Muscle of leg (tissue), 11 donors: Measurements from ENCODE around the gene MDM4. TPM values are rescaled to one million over a fixed set of nuclear protein-coding genes. Genes with fewer than 3 reads are reported as not detected.
A peak's percentile ranks its signal among the peaks of the same experiment; 100 is the strongest.

Experiments
- DNase-seq: peaks from one replicate; pipeline ENCODE4 v3.0.0; 2013
- H3K27ac ChIP-seq: one replicate; pipeline ENCODE4 v1.5.1; 2013; ENCODE audit warnings: mild to moderate bottlenecking, low read length, control low read depth
- H3K27me3 ChIP-seq: one replicate; pipeline ENCODE4 v1.6.1; 2013; ENCODE audit warnings: low read length; ENCODE audit not compliant: control insufficient read depth, insufficient read depth
- H3K36me3 ChIP-seq: one replicate; pipeline ENCODE4 v1.6.1; 2013; ENCODE audit warnings: low read length; ENCODE audit not compliant: control insufficient read depth, insufficient read depth
- H3K4me1 ChIP-seq: one replicate; pipeline ENCODE4 v1.6.1; 2013; ENCODE audit warnings: low read length; ENCODE audit not compliant: control insufficient read depth, insufficient read depth
- H3K4me3 ChIP-seq: one replicate; pipeline ENCODE4 v1.5.1; 2013; ENCODE audit warnings: low read length, control low read depth
- H3K9me3 ChIP-seq: replicated peaks from 2 replicates; pipeline ENCODE4 v1.6.1; 2013; ENCODE audit warnings: low read depth, low read length; ENCODE audit not compliant: control insufficient read depth
- WGBS: methylation state at CpG from one replicate; pipeline ENCODE4 v1.1.5; 2013; ENCODE audit warnings: missing lambda C conversion rate; ENCODE audit not compliant: insufficient coverage; 5-methylcytosine and 5-hydroxymethylcytosine counted together
- polyA plus RNA-seq, 8 donors: library from polyadenylated mRNA; unstranded; fragments of 120-200 nt; gene quantifications; one replicate each; pipeline versions ENCODE4 v1.2.1 to v1.2.3, GENCODE V29; 2013; ENCODE audit warnings: inconsistent platforms in 1 of 8, low replicate concordance in 1 of 8; ENCODE audit not compliant: insufficient read length in 8 of 8, insufficient read depth in 1 of 8
- total RNA-seq: library from RNA; stranded (reverse); fragments of 120-200 nt; gene quantifications from one replicate; pipeline ENCODE4 v1.2.4, GENCODE V29; 2013

Gene MDM4
- total and polyA plus RNA-seq, 9 donors: 9.9 to 37.1 (median 23.8) TPM

- Histone ChIP-seq H3K4me1 (peaks cover 28% of the 10 kb centered on the region), H3K27me3 (no peaks in the 10 kb centered on the region), H3K27ac (no peak overlapping the region), H3K36me3 (no peaks in the 10 kb centered on the region), H3K9me3 (no peaks in the 10 kb centered on the region), H3K4me3 (no peak overlapping the region)
- WGBS: 65% methylated on average over 2 of the region's 8 CpGs
- DNase-seq: no peak
These were observed 60.2 kb downstream of the MDM4 start for GRCh38 chr1:204576422-204576821.

DNA sequence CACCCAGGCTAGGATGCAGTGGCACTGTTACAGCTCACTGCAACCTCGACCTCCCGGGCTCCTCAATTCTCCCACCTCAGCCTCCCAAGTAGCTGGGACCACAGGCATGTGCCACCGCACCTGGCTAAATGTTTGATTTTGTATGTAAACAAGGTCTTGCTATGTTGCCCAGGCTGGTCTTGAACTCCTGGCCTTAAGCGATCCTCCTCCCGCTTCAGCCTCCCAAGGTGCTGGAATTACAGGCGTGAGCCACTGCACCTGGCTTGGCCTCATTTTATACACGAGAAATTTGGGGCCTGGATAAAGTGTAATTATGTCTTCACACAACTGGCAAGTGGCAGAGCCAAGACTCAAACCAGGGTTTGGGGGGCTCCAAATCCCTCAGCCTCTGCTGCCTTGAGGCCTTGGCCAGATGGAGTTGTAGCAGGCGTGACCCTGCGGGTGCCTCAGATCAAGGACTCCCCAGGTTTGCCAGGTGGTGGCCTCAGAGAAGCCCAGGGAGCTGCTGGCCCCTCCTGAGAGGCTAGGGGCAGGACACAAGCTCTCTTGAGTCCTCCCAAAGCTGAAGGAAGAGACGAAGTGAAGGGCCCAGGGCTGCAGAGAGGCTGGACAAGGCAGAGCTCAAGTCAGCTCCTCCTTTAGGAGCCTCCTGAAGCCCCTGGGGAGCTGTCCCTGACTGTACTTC is 61.7 kb downstream of the MDM4 start:
- Histone ChIP-seq H3K4me3 (no peak overlapping the region), H3K4me1 (peaks cover 28% of the 10 kb centered on the region), H3K36me3 (no peaks in the 10 kb centered on the region), H3K27me3 (no peaks in the 10 kb centered on the region), H3K27ac (no peak overlapping the region), H3K9me3 (no peaks in the 10 kb centered on the region)
- WGBS: 86% methylated on average over 8 of the region's 10 CpGs
- no peak for DNase-seq

DNA sequence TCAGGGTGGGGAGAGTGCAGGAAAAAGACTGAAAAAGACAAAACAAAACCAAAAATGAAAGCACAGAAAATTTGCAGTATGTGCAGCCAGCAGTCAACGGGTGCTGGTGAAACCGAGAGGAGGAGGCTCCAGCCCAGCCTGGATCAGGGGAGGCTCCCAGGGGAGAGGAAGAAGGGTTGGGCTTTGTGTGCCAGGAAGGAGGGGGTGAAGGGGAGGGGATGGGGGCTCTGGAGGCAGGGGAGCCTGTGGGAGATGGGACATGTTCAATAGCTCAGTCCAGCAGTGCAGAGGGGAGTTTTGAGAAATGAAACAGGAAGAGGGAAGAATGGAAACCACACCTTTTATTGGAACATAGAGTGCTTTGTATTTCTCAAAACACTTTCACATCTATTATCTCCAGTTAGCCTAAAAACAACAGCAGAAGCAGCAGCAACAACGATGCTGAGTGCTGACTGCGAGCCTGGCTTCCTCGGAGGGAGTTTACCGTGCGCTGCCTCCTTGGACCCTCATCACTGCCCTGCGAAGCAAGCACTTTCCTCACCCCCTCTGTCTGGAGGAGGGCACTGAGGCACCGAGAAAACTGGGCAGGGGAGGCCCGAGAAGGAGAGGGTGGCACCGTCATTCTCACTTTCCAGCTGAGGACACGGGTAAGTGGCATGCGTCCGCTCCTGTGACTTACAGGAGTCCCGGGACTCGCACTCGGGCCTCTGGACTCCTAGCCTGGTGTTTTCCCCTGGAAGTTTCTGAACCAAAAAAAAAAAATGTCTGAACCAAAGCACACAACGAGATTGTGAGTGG is 62.9 kb downstream of the MDM4 start:
- no peak overlapping the region for H3K4me3 ChIP-seq
- peaks cover 28% of the 10 kb centered on the region for H3K4me1 ChIP-seq
- WGBS: 50% methylated on average over 16 of the region's 18 CpGs

DNA sequence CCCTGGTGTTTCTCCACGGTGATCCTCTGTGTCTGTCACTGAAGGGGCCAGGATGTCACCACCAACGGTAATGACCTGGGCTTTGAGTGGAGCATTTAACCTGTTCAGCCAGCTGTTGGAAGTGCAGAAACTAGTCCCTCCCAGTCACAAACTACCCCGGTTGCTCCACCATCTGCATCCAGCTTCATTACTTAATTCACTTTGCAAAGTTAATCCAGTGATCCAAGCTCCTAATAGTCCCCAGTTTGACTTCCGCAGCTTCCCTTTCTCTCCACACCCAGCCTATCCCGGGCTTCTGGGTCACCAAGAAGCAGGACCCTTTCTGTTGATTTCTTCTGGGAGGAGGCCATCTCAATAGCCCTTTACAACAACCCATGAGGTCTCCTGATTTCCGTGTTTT is 63.5 kb downstream of the MDM4 start:
- peaks cover 22% of the 10 kb centered on the region for H3K4me1 ChIP-seq
- WGBS: 44% methylated on average over 6 of the region's 6 CpGs
- no peaks in the 10 kb centered on the region for H3K27me3 ChIP-seq
- H3K27ac ChIP-seq: no peak overlapping the region
- H3K36me3 ChIP-seq: no peaks in the 10 kb centered on the region
- DNase-seq: no peak
- H3K4me3 ChIP-seq: no peak overlapping the region
- H3K9me3 ChIP-seq: no peaks in the 10 kb centered on the region

More for the DNA sequence above, 62.9 kb downstream of the MDM4 start:
- no peaks in the 10 kb centered on the region for H3K36me3 ChIP-seq
- H3K27ac ChIP-seq: no peak overlapping the region
- no peaks in the 10 kb centered on the region for H3K9me3 ChIP-seq
- H3K27me3 ChIP-seq: no peaks in the 10 kb centered on the region
- DNase-seq: peak; percentile 70

DNA sequence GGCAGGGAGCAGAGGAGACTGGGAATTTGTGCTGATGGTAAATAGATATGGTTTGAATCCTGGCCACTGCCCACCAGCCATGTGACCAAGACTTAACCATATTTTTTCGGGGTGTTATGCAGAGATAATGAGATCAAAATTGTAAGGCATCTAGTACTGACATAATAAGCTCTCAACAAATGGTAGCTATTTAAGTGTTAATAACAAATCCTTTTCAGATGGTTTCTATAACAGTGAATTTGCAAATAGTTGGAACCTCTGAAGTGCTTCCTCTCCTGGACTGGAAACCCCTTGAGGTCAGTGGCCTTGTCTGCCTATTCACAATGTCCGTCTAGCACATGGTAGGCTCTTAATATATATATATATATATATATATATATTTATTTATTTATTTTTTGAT is 64.7 kb downstream of the MDM4 start:
- Histone ChIP-seq H3K9me3 (no peaks in the 10 kb centered on the region), H3K27me3 (no peaks in the 10 kb centered on the region), H3K4me1 (peaks cover 16% of the 10 kb centered on the region), H3K36me3 (no peaks in the 10 kb centered on the region), H3K4me3 (no peak overlapping the region), H3K27ac (no peak overlapping the region)
- WGBS: no CpG with 5 or more reads among the region's 2 CpGs
- no peak for DNase-seq

DNA sequence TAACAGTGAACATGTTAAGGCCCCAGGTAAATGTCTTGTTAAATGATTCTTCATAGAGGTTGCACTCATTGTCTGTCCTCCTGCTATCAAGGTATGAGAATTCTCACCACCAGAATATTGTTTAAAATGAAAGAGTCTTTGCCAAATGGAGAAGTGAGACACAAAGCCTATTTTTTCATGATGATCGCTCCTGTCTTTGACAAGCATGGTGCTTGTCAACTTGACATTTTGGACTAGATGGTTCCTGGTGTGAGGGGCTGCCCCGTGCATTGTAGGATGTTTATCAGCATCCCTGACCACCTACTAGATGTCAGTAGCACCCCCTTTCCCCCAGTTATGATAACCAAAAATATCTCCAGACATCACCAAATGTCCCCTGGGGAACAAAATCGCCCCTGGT is 65.6 kb downstream of the MDM4 start:
- H3K27me3 ChIP-seq: no peaks in the 10 kb centered on the region
- H3K27ac ChIP-seq: no peak overlapping the region
- no peaks in the 10 kb centered on the region for H3K9me3 ChIP-seq
- H3K4me3 ChIP-seq: no peak overlapping the region
- H3K4me1 ChIP-seq: peaks cover 13% of the 10 kb centered on the region
- WGBS: no CpG with 5 or more reads among the region's 3 CpGs
- H3K36me3 ChIP-seq: no peaks in the 10 kb centered on the region
- DNase-seq: no peak

DNA sequence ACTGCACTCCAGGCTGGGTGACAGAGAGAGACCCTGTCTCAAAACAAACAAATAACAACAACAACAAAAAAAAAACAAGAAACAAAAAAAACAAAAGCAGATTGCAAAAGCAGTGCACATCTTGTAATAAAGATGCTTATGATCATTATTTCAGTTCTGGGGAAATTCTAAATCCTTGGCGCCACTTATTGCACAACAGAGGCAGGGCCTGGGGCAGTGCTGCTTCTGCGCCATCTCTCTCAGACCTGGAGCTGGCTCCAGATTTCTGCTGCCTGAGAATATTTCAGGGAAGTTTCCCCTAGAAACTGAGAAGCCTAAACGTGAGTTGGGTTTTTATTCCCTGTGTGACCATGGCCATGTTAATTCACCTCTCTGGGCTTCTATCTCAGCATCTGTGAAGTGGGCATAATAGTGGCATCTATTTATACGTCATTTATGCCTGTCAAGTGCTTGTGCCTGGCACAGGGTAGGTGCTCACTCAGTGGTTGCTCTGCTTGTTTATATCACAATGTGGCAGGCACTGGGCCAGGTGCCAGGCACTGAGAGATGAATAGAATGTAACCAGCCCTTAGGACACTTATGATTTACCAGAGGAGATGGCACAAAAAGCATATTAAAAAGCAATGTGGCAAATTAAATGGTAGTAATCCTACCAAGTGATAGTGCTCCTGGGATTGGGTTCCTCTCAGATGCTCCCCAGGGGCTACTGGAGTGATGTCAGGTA is 67.9 kb downstream of the MDM4 start:
- Histone ChIP-seq H3K27me3 (no peaks in the 10 kb centered on the region), H3K9me3 (no peaks in the 10 kb centered on the region), H3K36me3 (no peaks in the 10 kb centered on the region), H3K4me1 (peaks cover 9% of the 10 kb centered on the region), H3K4me3 (no peak overlapping the region), H3K27ac (no peak overlapping the region)
- 94% methylated on average over 4 of the region's 4 CpGs for WGBS
- DNase-seq: no peak

DNA sequence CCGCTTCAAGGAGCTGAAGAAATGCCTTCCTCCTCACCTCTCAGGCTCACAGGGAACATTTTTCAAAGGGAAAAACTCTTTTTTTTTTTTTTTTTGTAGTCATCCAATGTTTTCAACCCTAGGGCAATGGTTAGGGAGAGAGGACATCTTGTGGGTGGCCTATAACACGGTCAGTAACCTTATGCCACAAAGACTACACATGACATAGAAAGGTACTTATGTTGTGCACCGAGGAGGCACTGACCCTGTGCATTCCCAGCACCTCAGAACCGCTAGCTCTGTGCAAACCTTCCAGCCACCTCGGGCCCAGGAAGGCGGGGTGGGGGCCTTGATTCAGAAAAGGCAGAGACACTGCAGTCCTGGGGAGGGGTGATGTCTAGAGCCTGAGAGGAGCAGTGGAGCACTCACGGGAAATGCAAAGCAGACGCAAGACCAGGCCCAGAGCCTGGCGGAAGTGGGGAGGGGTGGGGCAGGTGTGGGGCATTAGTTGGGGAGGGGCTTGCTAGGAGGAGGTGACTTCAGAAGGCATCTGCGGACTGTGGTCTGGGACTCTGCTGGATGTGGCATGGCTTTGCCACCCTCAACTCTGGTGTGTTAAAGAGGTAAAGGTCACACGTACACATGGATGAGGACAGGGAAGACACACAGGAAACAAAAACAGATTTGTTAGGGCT is 68.6 kb downstream of the MDM4 start:
- Histone ChIP-seq H3K36me3 (no peaks in the 10 kb centered on the region), H3K27me3 (no peaks in the 10 kb centered on the region), H3K27ac (no peak overlapping the region), H3K4me3 (no peak overlapping the region), H3K9me3 (no peaks in the 10 kb centered on the region), H3K4me1 (peaks cover 9% of the 10 kb centered on the region)
- WGBS: 48% methylated on average over 7 of the region's 11 CpGs
- DNase-seq: no peak

GRCh38 chr1:204587621-204588020 is 71.4 kb downstream of the MDM4 start:
- Histone ChIP-seq H3K27me3 (no peaks in the 10 kb centered on the region), H3K27ac (no peak overlapping the region), H3K4me3 (no peak overlapping the region), H3K9me3 (no peaks in the 10 kb centered on the region), H3K4me1 (peaks cover 14% of the 10 kb centered on the region), H3K36me3 (no peaks in the 10 kb centered on the region)
- WGBS: 86% methylated on average over 4 of the region's 6 CpGs
- DNase-seq: no peak

DNA sequence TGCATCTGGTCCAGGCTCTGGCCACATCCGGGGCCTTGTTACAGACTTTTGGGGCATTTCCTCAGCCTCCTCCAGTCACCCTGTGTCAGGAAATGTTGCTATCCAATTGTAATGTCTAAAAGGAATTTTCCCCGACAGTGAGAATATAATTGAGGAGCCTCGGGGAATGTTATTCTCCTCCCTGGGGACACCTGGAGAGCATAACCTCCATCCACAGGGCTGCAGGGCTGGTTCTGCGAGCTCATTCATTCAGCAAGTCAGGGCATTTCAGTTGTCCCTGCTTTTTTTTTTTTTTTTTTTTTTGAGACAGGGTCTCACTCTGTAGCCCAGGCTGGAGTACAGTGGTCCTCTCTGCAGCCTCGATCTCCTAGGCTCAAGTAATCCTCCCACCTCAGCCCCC is 72.6 kb downstream of the MDM4 start:
- H3K4me1 ChIP-seq: peaks cover 24% of the 10 kb centered on the region
- DNase-seq: no peak
- no peaks in the 10 kb centered on the region for H3K36me3 ChIP-seq
- no peak overlapping the region for H3K27ac ChIP-seq
- H3K27me3 ChIP-seq: no peaks in the 10 kb centered on the region
- no peaks in the 10 kb centered on the region for H3K9me3 ChIP-seq
- no peak overlapping the region for H3K4me3 ChIP-seq
- no CpG with 5 or more reads among the region's 5 CpGs for WGBS
